HCT116 (cell line): ENCODE data around the gene IFNA1. TPM values are rescaled to one million over a fixed set of nuclear protein-coding genes. Genes with fewer than 3 reads are reported as not detected.

Experiments
- ATAC-seq: fragments of 200-7000 bp; cut with Tn5 transposase; 2 replicates; pipeline ENCODE4 v1.9.1; 2020; ENCODE audit warnings: mild to moderate bottlenecking, moderate library complexity
- BruUV-seq: library from RNA; stranded (reverse); fragments of 400-500 nt; replicated peaks from 2 replicates; lab custom pipeline; 2021; lab: Mats Ljungman, UMichigan
- CTCF ChIA-PET: fragments of 300-600 bp; sonication (Branson Sonifier 250); formaldehyde crosslinking; loops from one replicate; lab custom pipeline; 2021; ENCODE audit warnings: antibody characterized with exemption; lab: Charles Lee
- POLR2A ChIA-PET: fragments of 300-600, 350-600 bp; sonication (Branson Sonifier 250); formaldehyde crosslinking; loops from one replicate; lab custom pipeline; 2021; ENCODE audit warnings: antibody characterized with exemption; lab: Charles Lee
- RAD21 ChIA-PET, 2 experiments: fragments of 300-600 bp; sonication (Branson Sonifier 250); formaldehyde crosslinking; loops; one replicate each; lab custom pipeline; 2023; ENCODE audit warnings: low total read pairs in 2 of 2; ENCODE audit not compliant: uncharacterized antibody in 2 of 2, unreplicated experiment in 2 of 2, low non-redundant PET in 1 of 2; lab: Charles Lee
- DNase-seq: peaks from one replicate; pipeline ENCODE4 v3.0.0-alpha.2; 2010; ENCODE audit warnings: low read depth, low spot score
- H2AFZ ChIP-seq: fragments of 200-600 bp; shearing (Covaris generic), sonication (generic); 2 replicates; pipeline ENCODE4 v1.6.1; 2017; ENCODE audit warnings: low read depth, mixed run types, mixed read lengths, antibody characterized with exemption, low read length; ENCODE audit not compliant: poor library complexity, severe bottlenecking
- H3K27ac ChIP-seq: 2 replicates; pipeline ENCODE4 v1.5.1; 2012; ENCODE audit warnings: low read depth, low read length
- H3K27me3 ChIP-seq: fragments of 200-600 bp; sonication (generic); 2 replicates; pipeline ENCODE4 v1.6.1; 2016; ENCODE audit warnings: mixed run types, low read length, mixed read lengths; ENCODE audit not compliant: insufficient read depth
- H3K36me3 ChIP-seq, 2 experiments: fragments of 200-500 bp in 1 of 2; fragments of 200-600 bp in 1 of 2; sonication (Bioruptor generic) in 1 of 2; sonication (generic) in 1 of 2; 2 replicates each; pipeline versions ENCODE4 v1.5.1 to v1.6.1; 2014 to 2016; ENCODE audit warnings: low read length in 2 of 2, inconsistent platforms in 1 of 2, mixed read lengths in 1 of 2, mixed run types in 1 of 2; ENCODE audit not compliant: insufficient read depth in 2 of 2, control insufficient read depth in 1 of 2
- H3K4me1 ChIP-seq, 2 experiments: fragments of 200-600 bp in 1 of 2; sonication (generic) in 1 of 2; 2 replicates each; pipeline versions ENCODE4 v1.5.1 to v1.6.1; 2012 to 2017; ENCODE audit warnings: low read length in 2 of 2, inconsistent platforms in 1 of 2, mild to moderate bottlenecking in 1 of 2, mixed read lengths in 1 of 2, mixed run types in 1 of 2, moderate library complexity in 1 of 2; ENCODE audit not compliant: insufficient read depth in 2 of 2, control insufficient read depth in 1 of 2
- H3K4me2 ChIP-seq: fragments of 200-600 bp; sonication (generic); 2 replicates; pipeline ENCODE4 v1.6.1; 2017; ENCODE audit warnings: mixed run types, low read length, mixed read lengths
- H3K4me3 ChIP-seq, 2 experiments: fragments of 200-600 bp in 1 of 2; sonication (generic) in 1 of 2; replicated peaks in 1 of 2; 2 replicates each; pipeline ENCODE4 v1.5.1; 2011 to 2016; ENCODE audit warnings: low read length in 2 of 2, control low read depth in 1 of 2, low read depth in 1 of 2, mild to moderate bottlenecking in 1 of 2, mixed read lengths in 1 of 2, mixed run types in 1 of 2
- H3K79me2 ChIP-seq: fragments of 200-600 bp; sonication (generic); 2 replicates; pipeline ENCODE4 v1.6.1; 2017; ENCODE audit warnings: mild to moderate bottlenecking, mixed run types, low read length, moderate library complexity, mixed read lengths; ENCODE audit not compliant: insufficient read depth
- H3K9ac ChIP-seq: fragments of 200-600 bp; sonication (generic); 2 replicates; pipeline ENCODE4 v1.6.1; 2016; ENCODE audit warnings: low read length, mixed read lengths
- H3K9me2 ChIP-seq: fragments of 200-600 bp; sonication (generic), shearing (Covaris generic); 2 replicates; pipeline ENCODE4 v1.6.1; 2017; ENCODE audit warnings: mixed run types, mild to moderate bottlenecking, moderate library complexity; ENCODE audit not compliant: insufficient read depth
- H3K9me3 ChIP-seq, 2 experiments: fragments of 200-500 bp in 1 of 2; fragments of 200-600 bp in 1 of 2; sonication (Bioruptor generic) in 1 of 2; sonication (generic) in 1 of 2; 2 replicates each; pipeline ENCODE4 v1.6.1; 2014 to 2017; ENCODE audit warnings: low read length in 2 of 2, mixed read lengths in 2 of 2, inconsistent platforms in 1 of 2, low read depth in 1 of 2, mild to moderate bottlenecking in 1 of 2, mixed run types in 1 of 2, moderate library complexity in 1 of 2; ENCODE audit not compliant: control insufficient read depth in 1 of 2, insufficient read depth in 1 of 2
- H4K20me1 ChIP-seq: fragments of 200-600 bp; sonication (generic), shearing (Covaris generic); 2 replicates; pipeline ENCODE4 v1.6.1; 2017; ENCODE audit warnings: mixed run types, mild to moderate bottlenecking, moderate library complexity; ENCODE audit not compliant: insufficient read depth
- CTCF ChIP-seq, 3 experiments: fragments of 200-600 bp in 1 of 3; sonication (generic) in 1 of 3; IDR thresholded peaks in 2 of 3; conservative IDR thresholded peaks in 1 of 3; 2 replicates each; pipeline ENCODE4 v1.5.1; 2012 to 2017; ENCODE audit warnings: low read depth in 2 of 3, low read length in 2 of 3, antibody characterized with exemption in 1 of 3, borderline replicate concordance in 1 of 3, control low read depth in 1 of 3, mild to moderate bottlenecking in 1 of 3, mixed read lengths in 1 of 3, mixed run types in 1 of 3, moderate library complexity in 1 of 3; ENCODE audit not compliant: insufficient read depth in 1 of 3
- EGR1 ChIP-seq: IDR thresholded peaks from 2 replicates; pipeline ENCODE4 v1.6.1; 2012; ENCODE audit warnings: low read depth
- EZH2 ChIP-seq: fragments of 200-600 bp; sonication (generic); IDR thresholded peaks from 2 replicates; pipeline ENCODE4 v1.6.1; 2017; ENCODE audit warnings: antibody characterized with exemption, mixed run types
- EZH2phosphoT487 ChIP-seq: fragments of 200-600 bp; IDR thresholded peaks from 2 replicates; pipeline ENCODE4 v1.6.1; 2018; ENCODE audit warnings: antibody characterized with exemption, borderline replicate concordance
- POLR2A ChIP-seq: IDR thresholded peaks from 2 replicates; pipeline ENCODE4 v1.7.0; 2011; ENCODE audit warnings: borderline replicate concordance; ENCODE audit not compliant: insufficient read depth, insufficient read length; ENCODE audit errors: extremely low read depth
- SIN3A ChIP-seq: IDR thresholded peaks from 2 replicates; pipeline ENCODE4 v1.6.1; 2012; ENCODE audit warnings: low read depth
- intact Hi-C: fragments of 100-400 bp; cut with micrococcal nuclease; formaldehyde crosslinking; loops from 2 replicates; pipeline ENCODE4 v1.10.0; 2022
- total RNA-seq: library from RNA; stranded (reverse); gene quantifications from one replicate; pipeline ENCODE4 v1.2.1, GENCODE V29; 2021; ENCODE audit not compliant: unreplicated experiment
- TF ChIP-seq, protein P1 (sequence below): IDR thresholded peaks from 2 replicates; pipeline ENCODE4 v1.6.1; 2012
- TF ChIP-seq, protein P2 (sequence below): IDR thresholded peaks from 2 replicates; pipeline ENCODE4 v1.6.1; 2012
- TF ChIP-seq, protein P3 (sequence below): IDR thresholded peaks from 2 replicates; pipeline ENCODE4 v1.6.1; 2012; ENCODE audit warnings: low read depth

The IFNA1 gene
- total RNA-seq, 1 experiment from 2014 or later, result not detected

DNA sequence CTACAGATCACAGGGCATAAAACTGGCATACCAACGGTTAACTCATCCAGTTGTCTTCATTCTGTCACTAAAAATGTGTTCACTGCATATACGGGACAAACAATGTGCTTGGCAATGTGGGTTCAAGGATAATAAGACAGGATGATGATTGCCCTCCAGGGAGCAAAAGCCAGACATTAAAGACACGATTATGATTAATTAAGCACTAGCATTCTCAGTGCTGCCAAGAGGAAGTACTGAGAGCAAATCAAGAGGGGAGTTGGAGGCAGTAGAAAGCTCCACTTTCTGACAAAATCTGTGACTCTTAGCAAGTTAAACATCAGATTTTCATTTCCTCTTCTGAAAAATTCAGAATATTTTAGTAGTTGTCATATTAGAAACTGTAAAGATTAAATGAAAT is 40.3 kb upstream of the IFNA1 start:
- H2AFZ ChIP-seq, result no peak overlapping the region
- no peaks in the 10 kb centered on the region for H3K79me2 ChIP-seq
- no peak overlapping the region for H3K4me3 ChIP-seq
- POLR2A ChIA-PET, result no interaction called here
- intact Hi-C loops, result no loop called here
- DNase-seq (no peak), ATAC-seq (no peak)
- no peaks in the 10 kb centered on the region for H3K9me2 ChIP-seq
- no peaks in the 10 kb centered on the region for H3K36me3 ChIP-seq
- peaks cover 0 to 7% of the 10 kb centered on the region in 2 experiments; a peak in 1 of 4 replicates for H3K4me1 ChIP-seq
- no peak overlapping the region for H3K27ac ChIP-seq
- H3K27me3 ChIP-seq, result no peaks in the 10 kb centered on the region
- no peak overlapping the region for H3K9ac ChIP-seq
- CTCF ChIA-PET, result no interaction called here
- BruUV-seq, result no TSS peak
- no peaks in the 10 kb centered on the region for H3K9me3 ChIP-seq
- H4K20me1 ChIP-seq, result no peaks in the 10 kb centered on the region
- RAD21 ChIA-PET, result no interaction called here
- TF ChIP-seq, protein P1, sequence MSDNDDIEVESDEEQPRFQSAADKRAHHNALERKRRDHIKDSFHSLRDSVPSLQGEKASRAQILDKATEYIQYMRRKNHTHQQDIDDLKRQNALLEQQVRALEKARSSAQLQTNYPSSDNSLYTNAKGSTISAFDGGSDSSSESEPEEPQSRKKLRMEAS, result no peak
- TF ChIP-seq EZH2 (no peak), EGR1 (no peak), POLR2A (no peak), CTCF (IDR thresholded peaks at IDR 0.05 in 2 of 3, conservative IDR thresholded peaks at IDR 0.05 in 1 of 3; ENCODE audit: borderline replicate concordance in 1 of 3, insufficient read depth in 1 of 3, low read depth in 2 of 3, low read length in 2 of 3) (no peak), SIN3A (no peak), EZH2phosphoT487 (no peak)
- TF ChIP-seq, protein P2, sequence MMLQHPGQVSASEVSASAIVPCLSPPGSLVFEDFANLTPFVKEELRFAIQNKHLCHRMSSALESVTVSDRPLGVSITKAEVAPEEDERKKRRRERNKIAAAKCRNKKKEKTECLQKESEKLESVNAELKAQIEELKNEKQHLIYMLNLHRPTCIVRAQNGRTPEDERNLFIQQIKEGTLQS, result no peak
- TF ChIP-seq, protein P3, sequence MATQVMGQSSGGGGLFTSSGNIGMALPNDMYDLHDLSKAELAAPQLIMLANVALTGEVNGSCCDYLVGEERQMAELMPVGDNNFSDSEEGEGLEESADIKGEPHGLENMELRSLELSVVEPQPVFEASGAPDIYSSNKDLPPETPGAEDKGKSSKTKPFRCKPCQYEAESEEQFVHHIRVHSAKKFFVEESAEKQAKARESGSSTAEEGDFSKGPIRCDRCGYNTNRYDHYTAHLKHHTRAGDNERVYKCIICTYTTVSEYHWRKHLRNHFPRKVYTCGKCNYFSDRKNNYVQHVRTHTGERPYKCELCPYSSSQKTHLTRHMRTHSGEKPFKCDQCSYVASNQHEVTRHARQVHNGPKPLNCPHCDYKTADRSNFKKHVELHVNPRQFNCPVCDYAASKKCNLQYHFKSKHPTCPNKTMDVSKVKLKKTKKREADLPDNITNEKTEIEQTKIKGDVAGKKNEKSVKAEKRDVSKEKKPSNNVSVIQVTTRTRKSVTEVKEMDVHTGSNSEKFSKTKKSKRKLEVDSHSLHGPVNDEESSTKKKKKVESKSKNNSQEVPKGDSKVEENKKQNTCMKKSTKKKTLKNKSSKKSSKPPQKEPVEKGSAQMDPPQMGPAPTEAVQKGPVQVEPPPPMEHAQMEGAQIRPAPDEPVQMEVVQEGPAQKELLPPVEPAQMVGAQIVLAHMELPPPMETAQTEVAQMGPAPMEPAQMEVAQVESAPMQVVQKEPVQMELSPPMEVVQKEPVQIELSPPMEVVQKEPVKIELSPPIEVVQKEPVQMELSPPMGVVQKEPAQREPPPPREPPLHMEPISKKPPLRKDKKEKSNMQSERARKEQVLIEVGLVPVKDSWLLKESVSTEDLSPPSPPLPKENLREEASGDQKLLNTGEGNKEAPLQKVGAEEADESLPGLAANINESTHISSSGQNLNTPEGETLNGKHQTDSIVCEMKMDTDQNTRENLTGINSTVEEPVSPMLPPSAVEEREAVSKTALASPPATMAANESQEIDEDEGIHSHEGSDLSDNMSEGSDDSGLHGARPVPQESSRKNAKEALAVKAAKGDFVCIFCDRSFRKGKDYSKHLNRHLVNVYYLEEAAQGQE, result no peak
- no peak overlapping the region for H3K4me2 ChIP-seq
